C4-2B (cell line): ENCODE data around the gene SPHK2.

Experiments
- H3K27ac ChIP-seq: fragments of 450-650 bp; 2 replicates; pipeline ENCODE4 v1.5.1; 2017
- CTCF ChIP-seq: fragments of 450-650 bp; conservative IDR thresholded peaks from 2 replicates; pipeline ENCODE4 v1.5.1; 2017; ENCODE audit warnings: mild to moderate bottlenecking
- ZFX ChIP-seq: fragments of 450-650 bp; IDR thresholded peaks from 2 replicates; pipeline ENCODE4 v1.6.1; 2017

SPHK2 gene

GRCh38 chr19:48613852-48614435 lies 5.4 kb upstream of the SPHK2 start:
- no peak for TF ChIP-seq ZFX
- no peak for TF ChIP-seq CTCF
- peak overlapping the region; percentile 3; the same call in 1 of the 2 replicates for H3K27ac ChIP-seq

GRCh38 chr19:48614436-48615230 lies 4.7 kb upstream of the SPHK2 start, which contains the start of gene FAM83E:
TSS of gene FAM83E (minus strand) at chr19:48615076. CDS start at chr19:48613372, 1,704 bp downstream.
- H3K27ac ChIP-seq = peak within 1 kb of the TSS; percentile 8; the same call in 1 of the 2 replicates
- TF ChIP-seq CTCF = no peak
- TF ChIP-seq ZFX = no peak

- H3K27ac ChIP-seq = peak overlapping the region; percentile 8; the same call in 1 of the 2 replicates
- no peak for TF ChIP-seq ZFX
- no peak for TF ChIP-seq CTCF
Observed at GRCh38 chr19:48615231-48616040, 3.9 kb upstream of the SPHK2 start.

GRCh38 chr19:48616041-48616436 lies 3.3 kb upstream of the SPHK2 start:
- TF ChIP-seq CTCF (no peak), ZFX (no peak)
- H3K27ac ChIP-seq = peak overlapping the region; percentile 8; the same call in 1 of the 2 replicates

GRCh38 chr19:48616491-48617056 lies 2.7 kb upstream of the SPHK2 start:
- H3K27ac ChIP-seq = peak overlapping the region; percentile 96; the same call in 1 of the 2 replicates
- TF ChIP-seq ZFX (no peak), CTCF (no peak)

- H3K27ac ChIP-seq = peak overlapping the region; percentile 96
Observed at GRCh38 chr19:48617146-48617937, 2.0 kb upstream of the SPHK2 start.

More at GRCh38 chr19:48617146-48617937, 2.0 kb upstream of the SPHK2 start:
- no peak for TF ChIP-seq ZFX
- TF ChIP-seq CTCF = no peak; the same call in 1 of the 2 replicates
